K562 (cell line): Measurements from ENCODE around the gene AFF3. TPM values are rescaled to one million over a fixed set of nuclear protein-coding genes. Genes with fewer than 3 reads are reported as not detected.

Source experiments
- ATAC-seq: fragments of 200-7000 bp; cut with Tn5 transposase; 3 replicates; pipeline ENCODE4 v1.9.1; 2020; ENCODE audit warnings: moderate library complexity
- BruUV-seq: library from RNA; stranded (reverse); fragments of 400-500 nt; replicated peaks from 2 replicates; lab custom pipeline; 2021; lab: Mats Ljungman, UMichigan
- CTCF ChIA-PET: fragments of 300-600 bp; formaldehyde crosslinking; extraction: SDS; loops from one replicate; lab custom pipeline; 2021; ENCODE audit warnings: low intra/inter-chr PET ratio; lab: Yijun Ruan, JAX
- POLR2A ChIA-PET: fragments of 300-600, 350-650 bp; sonication (Branson Sonifier 250); formaldehyde crosslinking; extraction: SDS; loops from one replicate; lab custom pipeline; 2021; ENCODE audit warnings: antibody characterized with exemption, inconsistent platforms; lab: Yijun Ruan, JAX
- DNase-seq, 4 experiments: peaks; one replicate each; pipeline versions ENCODE4 v3.0.0 to v3.0.0-alpha.2; 2011 to 2018; ENCODE audit warnings: low spot score in 3 of 4, mixed read lengths in 3 of 4; ENCODE audit errors: extremely low read depth in 1 of 4
- FAIRE-seq: peaks from 2 replicates; lab custom pipeline; 2011; peaks lifted over from hg19 to GRCh38; lab: Jason Lieb, UNC
- H2AFZ ChIP-seq: 2 replicates; pipeline ENCODE4 v1.6.0; 2011; ENCODE audit warnings: low read depth, low read length, control low read depth, inconsistent platforms
- H3K27ac ChIP-seq: fragments of 200-600 bp; 3 replicates; pipeline ENCODE4 v1.8.0; 2011; ENCODE audit warnings: low read depth, mild to moderate bottlenecking, control low read depth, inconsistent platforms, low read length, moderate library complexity, mixed read lengths; ENCODE audit errors: extremely low read depth
- H3K27me3 ChIP-seq, 2 experiments: fragments of 300-600 bp in 1 of 2; 2 replicates in 1 of 2; 3 replicates in 1 of 2; pipeline versions ENCODE4 v1.6.0 to v1.8.0; 2011; ENCODE audit warnings: inconsistent platforms in 2 of 2, low read length in 2 of 2, mild to moderate bottlenecking in 1 of 2, mixed read lengths in 1 of 2, moderate library complexity in 1 of 2; ENCODE audit not compliant: control insufficient read depth in 2 of 2, insufficient read depth in 2 of 2
- H3K36me3 ChIP-seq: fragments of 300-600 bp; 3 replicates; pipeline ENCODE4 v1.8.0; 2011; ENCODE audit warnings: mild to moderate bottlenecking, low read length, inconsistent platforms; ENCODE audit not compliant: control insufficient read depth, insufficient read depth
- H3K4me1 ChIP-seq, 2 experiments: fragments of 200-600 bp in 1 of 2; replicated peaks in 1 of 2; 2 replicates in 1 of 2; 3 replicates in 1 of 2; pipeline versions ENCODE4 v1.5.1 to v1.8.0; 2011; ENCODE audit warnings: inconsistent platforms in 2 of 2, low read length in 2 of 2, mild to moderate bottlenecking in 1 of 2, mixed read lengths in 1 of 2, moderate library complexity in 1 of 2; ENCODE audit not compliant: control insufficient read depth in 2 of 2, insufficient read depth in 2 of 2
- H3K4me2 ChIP-seq: 2 replicates; pipeline ENCODE4 v1.6.1; 2011; ENCODE audit warnings: low read length, control low read depth, inconsistent platforms, mixed read lengths; ENCODE audit not compliant: insufficient read depth
- H3K4me3 ChIP-seq: fragments of 200-600 bp; sonication (generic), shearing (Covaris generic); 2 replicates; pipeline ENCODE4 v1.5.1; 2016; ENCODE audit warnings: control low read depth, inconsistent platforms
- H3K79me2 ChIP-seq: fragments of 200-600 bp; 3 replicates; pipeline ENCODE4 v1.8.0; 2011; ENCODE audit warnings: low read length, inconsistent platforms; ENCODE audit not compliant: control insufficient read depth, insufficient read depth
- H3K9ac ChIP-seq, 2 experiments: 2 replicates each; pipeline versions ENCODE4 v1.6.0 to v1.6.1; 2011; ENCODE audit warnings: low read depth in 2 of 2, low read length in 2 of 2, control low read depth in 1 of 2, inconsistent platforms in 1 of 2, mild to moderate bottlenecking in 1 of 2, mixed read lengths in 1 of 2; ENCODE audit not compliant: insufficient read depth in 1 of 2
- H3K9me1 ChIP-seq: one replicate; pipeline ENCODE4 v1.6.0; 2011; ENCODE audit warnings: inconsistent platforms, mild to moderate bottlenecking, low read length, moderate library complexity; ENCODE audit not compliant: control insufficient read depth, insufficient read depth
- H3K9me3 ChIP-seq: replicated peaks from 2 replicates; pipeline ENCODE4 v1.5.1; 2011; ENCODE audit warnings: low read depth, low read length, inconsistent platforms; ENCODE audit not compliant: control insufficient read depth, insufficient read depth
- H4K20me1 ChIP-seq: replicated peaks from 2 replicates; pipeline ENCODE4 v1.6.1; 2011; ENCODE audit warnings: low read length, inconsistent platforms, mixed read lengths; ENCODE audit not compliant: control insufficient read depth, insufficient read depth
- MCM5 ChIP-seq: fragments of 450-650 bp; IDR thresholded peaks from 2 replicates; pipeline ENCODE4 v1.6.1; 2016; ENCODE audit warnings: low read depth
- MYC ChIP-seq, 2 experiments: fragments of 250-450 bp in 1 of 2; sonication (Bioruptor Pico) in 1 of 2; IDR thresholded peaks; 2 replicates each; pipeline versions ENCODE4 v1.5.1 to v1.6.1; 2012 to 2021; ENCODE audit warnings: low read depth in 2 of 2, borderline replicate concordance in 1 of 2, improper control_type of control experiment in 1 of 2, low read length in 1 of 2, mild to moderate bottlenecking in 1 of 2, moderate library complexity in 1 of 2
- RAD21 ChIP-seq, 2 experiments: fragments of 250-450 bp in 1 of 2; fragments of 450-650 bp in 1 of 2; sonication (Bioruptor Pico) in 1 of 2; formaldehyde crosslinking in 1 of 2; IDR thresholded peaks in 1 of 2; conservative IDR thresholded peaks in 1 of 2; 2 replicates each; pipeline versions ENCODE4 v1.4.0 to v1.8.0; 2020 to 2022; ENCODE audit warnings: mild to moderate bottlenecking in 2 of 2, moderate library complexity in 1 of 2
- TCF7 ChIP-seq: sonication (generic); IDR thresholded peaks from 2 replicates; pipeline ENCODE4 v1.6.1; 2016; ENCODE audit warnings: antibody characterized with exemption, borderline replicate concordance
- WGBS: fragments of 100-300 bp; shearing (Covaris generic); methylation state at CpG from one replicate; pipeline ENCODE4 v1.1.6; 2016; ENCODE audit warnings: low coverage, mixed read lengths; ENCODE audit not compliant: insufficient coverage; ENCODE audit errors: missing lambda C conversion rate; 5-methylcytosine and 5-hydroxymethylcytosine counted together
- in situ Hi-C: fragments of 300-500 bp; cut with MboI; formaldehyde crosslinking; loops from 4 replicates; pipeline ENCODE4 v1.15.0; 2018; ENCODE audit warnings: inconsistent platforms, mixed read lengths
- intact Hi-C: fragments of 100-400 bp; cut with micrococcal nuclease; formaldehyde crosslinking; loops from 2 replicates; pipeline ENCODE4 v1.14.2; 2022
- polyA plus RNA-seq, 8 experiments: library from polyadenylated mRNA; depleted of rRNA in 4 of 8; stranded (reverse) in 5 of 8; unstranded in 3 of 8; fragments of >200 nt; fragmentation: Nextera tagmentation in 2 of 8; fragmentation: Illumina TruSeq in 1 of 8; extraction: Ambion mirVana in 2 of 8; extraction: Trizol in 1 of 8; gene quantifications; 2 replicates each; pipeline versions ENCODE4 v1.2.1 to v1.2.3, GENCODE V29; 2011 to 2014; ENCODE audit warnings: inconsistent platforms in 1 of 8, missing spikeins in 1 of 8
- total RNA-seq, 7 experiments: library from RNA; depleted of rRNA in 6 of 7; stranded (reverse); fragments of >200 nt in 6 of 7; fragmentation: Illumina TruSeq in 2 of 7; extraction: Trizol in 2 of 7; gene quantifications; 2 replicates each; pipeline versions ENCODE4 v1.2.1 to v1.2.3, GENCODE V29; 2011 to 2021; ENCODE audit warnings: low replicate concordance in 1 of 7

Gene AFF3
- total and polyA plus RNA-seq, 9 of the 15 experiments (the other 6 are each of a cell fraction or from before 2014, with no cell fraction given): 0.02 to 0.11 TPM; not detected in 7

DNA sequence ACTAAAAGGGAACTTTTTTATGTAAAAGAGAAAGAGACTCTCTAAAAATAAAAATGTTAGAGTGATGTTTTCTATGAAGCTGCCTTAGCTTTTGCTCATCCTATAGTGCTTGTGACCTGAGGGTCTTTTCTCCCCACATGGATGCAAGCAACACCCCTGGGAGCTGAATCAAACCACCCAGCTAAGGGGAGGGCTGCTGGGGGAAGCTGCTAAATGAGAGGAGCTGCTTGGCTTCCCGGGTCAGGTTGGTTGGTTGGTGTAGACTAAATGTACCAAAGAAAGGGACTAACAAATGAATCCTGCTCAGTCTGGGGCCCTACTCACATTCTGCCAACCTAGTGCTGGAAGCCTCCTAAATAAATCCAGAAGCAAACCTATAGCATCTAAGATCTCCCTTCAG, 35.0 kb downstream of the AFF3 start (continued):
- TF ChIP-seq TCF7: no peak
- TF ChIP-seq, all 486 proteins: peak for 0

DNA sequence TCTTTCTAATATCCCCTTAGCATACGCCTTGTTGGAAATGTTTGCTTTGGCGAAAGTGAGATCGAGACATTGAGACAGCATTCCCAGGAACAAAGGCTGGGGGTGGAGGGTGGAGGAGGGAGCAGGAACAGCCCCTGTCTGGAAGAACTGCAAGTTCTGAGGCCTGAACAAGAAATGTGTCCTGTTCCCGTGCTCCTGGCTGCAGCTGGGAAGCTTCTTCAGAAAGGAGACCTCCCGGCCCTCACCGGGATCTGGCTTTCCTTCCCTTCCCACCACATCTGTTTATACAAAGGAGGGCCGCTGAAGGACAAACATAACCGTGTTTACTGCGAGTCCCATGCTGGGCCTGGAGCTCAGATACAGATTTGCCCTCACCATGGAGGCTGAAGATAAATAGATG, 35.9 kb downstream of the AFF3 start:
- DNase-seq: no peak
- FAIRE-seq: no peak
- Histone ChIP-seq H3K9ac (no peak overlapping the region), H3K36me3 (no peaks in the 10 kb centered on the region), H3K79me2 (no peaks in the 10 kb centered on the region), H3K9me3 (no peaks in the 10 kb centered on the region), H4K20me1 (no peaks in the 10 kb centered on the region), H3K27me3 (peaks cover 8 to 28% of the 10 kb centered on the region in 2 experiments; a peak in 3 of 5 replicates), H3K9me1 (no peaks in the 10 kb centered on the region), H3K4me2 (no peak overlapping the region), H3K4me3 (no peak overlapping the region), H3K27ac (no peak overlapping the region), H3K4me1 (no peaks in the 10 kb centered on the region), H2AFZ (no peak overlapping the region)
- intact Hi-C loops: no loop called here
- in situ Hi-C loops: no loop called here
- no peak for ATAC-seq
- TF ChIP-seq RAD21 (CRISPR knock-in tag; conservative IDR thresholded peaks at IDR 0.05 in 1 of 2, IDR thresholded peaks at IDR 0.05 in 1 of 2) (no peak), MYC (IDR thresholded peaks at IDR 0.05; ENCODE audit: low read depth, low read length) (no peak), MYC (CRISPR knock-in tag; IDR thresholded peaks at IDR 0.05; ENCODE audit: borderline replicate concordance, low read depth) (no peak), MCM5 (no peak)
- ChIA-PET CTCF (no interaction called here), POLR2A (no interaction called here)
- no TSS peak for BruUV-seq
- 0% methylated on average over 9 of the region's 9 CpGs for WGBS
